ENCODE results near the gene ZP1. TPM values are rescaled to one million over a fixed set of nuclear protein-coding genes. Genes with fewer than 3 reads are reported as not detected.

The ZP1 gene
- total and polyA plus RNA-seq, 2 of the 4 experiments (the other 2 are of a cell fraction): 0.18 to 1.6 TPM

- dilution Hi-C loops (cut with HindIII; ENCODE audit: low sequenced_read_pairs, unreplicated experiment): no loop called here
- no peak overlapping the region for H3K27ac ChIP-seq (ENCODE audit: insufficient read depth, low read length)
- TF ChIP-seq USF2 (IDR thresholded peaks at IDR 0.05; ENCODE audit: low read depth, low read length) (no peak), MAFK (IDR thresholded peaks at IDR 0.05; ENCODE audit: low read depth, low read length) (no peak), MAZ (IDR thresholded peaks at IDR 0.05; ENCODE audit: borderline replicate concordance, low read depth, low read length) (no peak), RCOR1 (IDR thresholded peaks at IDR 0.05; ENCODE audit: insufficient replicate concordance, low read length) (no peak)
- H3K4me2 ChIP-seq (ENCODE audit: low read depth, low read length): no peak overlapping the region
- no peak overlapping the region for H3K23ac ChIP-seq (ENCODE audit: low read depth, low read length)
- H3K56ac ChIP-seq (ENCODE audit: extremely low read depth, insufficient read depth, low read length): no peak overlapping the region
- intact Hi-C loops (cut with micrococcal nuclease): no loop called here
- H4K20me1 ChIP-seq (ENCODE audit: insufficient read depth, low read length): 0 out of 2 replicates have a peak, but pooled peaks cover 7% of the 10 kb centered on the region
- H3K36me3 ChIP-seq (ENCODE audit: control insufficient read depth, insufficient read depth, low read length): peaks cover 34% of the 10 kb centered on the region
- no peak overlapping the region for H2AK5ac ChIP-seq (ENCODE audit: low read depth, low read length)
- H3K18ac ChIP-seq (ENCODE audit: low read depth, low read length): no peak overlapping the region
- 96% methylated on average over 4 of the region's 10 CpGs; no CpG with 5 or more reads in 1 of the 2 experiments for WGBS, 2 experiments (ENCODE audit: extremely low coverage in 2 of 2, insufficient read length in 1 of 2)
- H4K91ac ChIP-seq (ENCODE audit: insufficient read depth, low read depth, low read length): no peak overlapping the region
- no peak overlapping the region for H4K8ac ChIP-seq (ENCODE audit: low read depth in 2 of 2, low read length in 2 of 2)
- H2BK120ac ChIP-seq (ENCODE audit: low read depth, low read length): no peak overlapping the region
- H3K79me1 ChIP-seq (ENCODE audit: low read depth in 1 of 2, low read length in 2 of 2): peaks cover 13 to 30% of the 10 kb centered on the region in 2 experiments
- H3K9me1 ChIP-seq (ENCODE audit: insufficient read depth, low read length): 0 out of 2 replicates have a peak, but pooled peaks cover 3% of the 10 kb centered on the region
- no peaks in the 10 kb centered on the region for H3K9me3 ChIP-seq (ENCODE audit: control insufficient read depth, insufficient read depth, low read length)
- H2BK20ac ChIP-seq (ENCODE audit: low read depth, low read length): no peak overlapping the region
- CTCF ChIA-PET: no interaction called here
- no peak for DNase-seq
- ATAC-seq (ENCODE audit: low read depth): no peak
- POLR2A ChIA-PET (ENCODE audit: unreplicated experiment): no interaction called here
- no TSS peak for BruUV-seq (replicated peaks)
- H3K4me1 ChIP-seq (ENCODE audit: control insufficient read depth, insufficient read depth, low read length): peaks cover 9% of the 10 kb centered on the region
- no peak overlapping the region for H2BK15ac ChIP-seq (ENCODE audit: low read depth, low read length)
- no peak overlapping the region for H2AK9ac ChIP-seq (replicated peaks; ENCODE audit: low read depth, low read length, poor library complexity)
- no peak overlapping the region for H3K9ac ChIP-seq (ENCODE audit: low read depth, low read length)
- no peak overlapping the region for H2BK5ac ChIP-seq (ENCODE audit: low read depth, low read length, poor library complexity, severe bottlenecking)
- in situ Hi-C loops (cut with MboI; ENCODE audit: low sequenced_read_pairs): no loop called here
- H4K5ac ChIP-seq (ENCODE audit: low read depth, low read length): no peak overlapping the region
- H3K14ac ChIP-seq (replicated peaks; ENCODE audit: low read depth, low read length): no peak overlapping the region
- H3K4me3 ChIP-seq (ENCODE audit: insufficient read depth, low read depth, low read length): no peak overlapping the region
- no peaks in the 10 kb centered on the region for H3K27me3 ChIP-seq (ENCODE audit: control insufficient read depth, insufficient read depth, low read length)
- H2AFZ ChIP-seq (replicated peaks; ENCODE audit: low read length, poor library complexity): no peak overlapping the region
- H3K4ac ChIP-seq (ENCODE audit: low read depth, low read length): no peak overlapping the region
Measured at GRCh38 chr11:60848714-60849151, 18.6 kb upstream of the ZP1 start.
